Neural progenitor cell (in vitro differentiated cells): Measurements from ENCODE around the gene NDUFAF2. TPM values are rescaled to one million over a fixed set of nuclear protein-coding genes. Genes with fewer than 3 reads are reported as not detected.

Experiments
- DNase-seq: peaks from one replicate; pipeline ENCODE4 v3.0.0-alpha.2; 2016; ENCODE audit warnings: low spot score
- H2AFZ ChIP-seq: fragments of 200-600 bp; sonication (generic); replicated peaks from 2 replicates; pipeline ENCODE4 v1.6.1; 2016; ENCODE audit warnings: antibody characterized with exemption
- H3F3A ChIP-seq: fragments of 200-600 bp; sonication (generic); 2 replicates; pipeline ENCODE4 v1.6.1; 2016; ENCODE audit warnings: antibody characterized with exemption, low read depth
- H3K27ac ChIP-seq: fragments of 200-600 bp; sonication (generic); 2 replicates; pipeline ENCODE4 v1.5.1; 2016; ENCODE audit warnings: mild to moderate bottlenecking
- H3K27me3 ChIP-seq: fragments of 200-600 bp; sonication (generic); 2 replicates; pipeline ENCODE4 v1.6.1; 2016; ENCODE audit warnings: mild to moderate bottlenecking, moderate library complexity
- H3K36me3 ChIP-seq: fragments of 200-600 bp; sonication (generic); 2 replicates; pipeline ENCODE4 v1.5.1; 2016
- H3K4me1 ChIP-seq: fragments of 200-600 bp; sonication (generic); 2 replicates; pipeline ENCODE4 v1.6.1; 2016; ENCODE audit warnings: mixed run types
- H3K4me2 ChIP-seq: fragments of 200-600 bp; sonication (generic); 2 replicates; pipeline ENCODE4 v1.6.1; 2016
- H3K4me3 ChIP-seq: fragments of 200-600 bp; sonication (generic); 2 replicates; pipeline ENCODE4 v1.5.1; 2016
- H3K79me2 ChIP-seq: fragments of 200-600 bp; sonication (generic); 2 replicates; pipeline ENCODE4 v1.6.1; 2016; ENCODE audit warnings: low read depth
- H3K9ac ChIP-seq: fragments of 200-600 bp; sonication (generic); 2 replicates; pipeline ENCODE4 v1.6.1; 2016
- H3K9me3 ChIP-seq: fragments of 200-600 bp; sonication (generic); 2 replicates; pipeline ENCODE4 v1.5.1; 2016; ENCODE audit warnings: low read depth
- H4K20me1 ChIP-seq: fragments of 200-600 bp; sonication (generic); 2 replicates; pipeline ENCODE4 v1.6.1; 2016; ENCODE audit warnings: low read depth
- H3K27ac Mint-ChIP-seq: 3 replicates; pipeline ENCODE4 v1.8.0; 2021; ENCODE audit warnings: mixed read lengths
- H3K27me3 Mint-ChIP-seq: 2 replicates; pipeline ENCODE4 v1.8.0; 2022; ENCODE audit warnings: low read depth, mild to moderate bottlenecking, inconsistent platforms, moderate library complexity, mixed read lengths; ENCODE audit not compliant: insufficient read depth
- H3K36me3 Mint-ChIP-seq: 3 replicates; pipeline ENCODE4 v1.8.0; 2021; ENCODE audit warnings: mixed read lengths
- H3K4me1 Mint-ChIP-seq: 3 replicates; pipeline ENCODE4 v1.8.0; 2021; ENCODE audit warnings: mixed read lengths
- H3K4me3 Mint-ChIP-seq: 3 replicates; pipeline ENCODE4 v1.8.0; 2021; ENCODE audit warnings: mild to moderate bottlenecking, moderate library complexity, mixed read lengths
- H3K9me3 Mint-ChIP-seq: 3 replicates; pipeline ENCODE4 v1.8.0; 2020; ENCODE audit warnings: mixed read lengths
- CTCF ChIP-seq: fragments of 200-600 bp; sonication (generic); IDR thresholded peaks from 2 replicates; pipeline ENCODE4 v1.5.1; 2017; ENCODE audit warnings: antibody characterized with exemption, mild to moderate bottlenecking
- EZH2 ChIP-seq: fragments of 200-600 bp; sonication (generic); IDR thresholded peaks from 2 replicates; pipeline ENCODE4 v1.6.1; 2017; ENCODE audit warnings: antibody characterized with exemption, mild to moderate bottlenecking, moderate library complexity
- EZH2phosphoT487 ChIP-seq: fragments of 200-600 bp; sonication (generic); IDR thresholded peaks from 2 replicates; pipeline ENCODE4 v1.6.1; 2017; ENCODE audit warnings: antibody characterized with exemption
- total RNA-seq: library from RNA; depleted of rRNA; stranded (reverse); fragments of >200 nt; gene quantifications from 2 replicates; pipeline ENCODE4 v1.2.3, GENCODE V29; 2015; ENCODE audit warnings: low replicate concordance

NDUFAF2 gene
- total RNA-seq, 1 donor from 2014 or later, result 42.1 TPM

- Histone ChIP-seq H3K4me1 (peaks cover 18% of the 10 kb centered on the region), H4K20me1 (no peaks in the 10 kb centered on the region), H3K9ac (no peak overlapping the region), H3F3A (peaks cover 7% of the 10 kb centered on the region), H3K27ac (peak overlapping the region; percentile 73), H3K79me2 (no peaks in the 10 kb centered on the region), H3K9me3 (no peaks in the 10 kb centered on the region), H3K4me3 (no peak overlapping the region), H3K4me2 (peak overlapping the region; percentile 48), H2AFZ (no peak overlapping the region), H3K27me3 (no peaks in the 10 kb centered on the region), H3K36me3 (no peaks in the 10 kb centered on the region)
- Mint-ChIP-seq H3K27ac (no peak overlapping the region), H3K36me3 (no peaks in the 10 kb centered on the region), H3K4me3 (no peak overlapping the region), H3K4me1 (peaks cover 8% of the 10 kb centered on the region), H3K9me3 (no peaks in the 10 kb centered on the region), H3K27me3 (no peaks in the 10 kb centered on the region)
- peak; percentile 59 for DNase-seq
- no peak for TF ChIP-seq EZH2
- TF ChIP-seq EZH2phosphoT487, result no peak
- no peak for TF ChIP-seq CTCF
These were observed 196.8 kb downstream of the NDUFAF2 start for GRCh38 chr5:61141801-61142200.

GRCh38 chr5:61142391-61142790 lies 197.4 kb downstream of the NDUFAF2 start:
- Histone ChIP-seq H3K9ac (no peak overlapping the region), H3K4me3 (no peak overlapping the region), H4K20me1 (no peaks in the 10 kb centered on the region), H3K4me2 (no peak overlapping the region), H2AFZ (no peak overlapping the region), H3K27ac (peak overlapping the region; percentile 73), H3K36me3 (no peaks in the 10 kb centered on the region), H3K9me3 (no peaks in the 10 kb centered on the region), H3K27me3 (no peaks in the 10 kb centered on the region), H3K4me1 (peaks cover 18% of the 10 kb centered on the region), H3F3A (peaks cover 7% of the 10 kb centered on the region), H3K79me2 (no peaks in the 10 kb centered on the region)
- H3K36me3 Mint-ChIP-seq, result no peaks in the 10 kb centered on the region
- no peak for TF ChIP-seq CTCF
- TF ChIP-seq EZH2phosphoT487, result no peak
- no peak for TF ChIP-seq EZH2
- H3K27ac Mint-ChIP-seq, result no peak overlapping the region
- peaks cover 8% of the 10 kb centered on the region for H3K4me1 Mint-ChIP-seq
- no peaks in the 10 kb centered on the region for H3K27me3 Mint-ChIP-seq
- DNase-seq, result no peak
- no peaks in the 10 kb centered on the region for H3K9me3 Mint-ChIP-seq
- no peak overlapping the region for H3K4me3 Mint-ChIP-seq

GRCh38 chr5:61142811-61143210 lies 197.8 kb downstream of the NDUFAF2 start:
- H3K4me3 Mint-ChIP-seq, result no peak overlapping the region
- TF ChIP-seq CTCF, result no peak
- no peak for TF ChIP-seq EZH2phosphoT487
- TF ChIP-seq EZH2, result no peak
- no peak overlapping the region for H2AFZ ChIP-seq
- H3K27ac Mint-ChIP-seq, result no peak overlapping the region
- no peaks in the 10 kb centered on the region for H3K27me3 ChIP-seq
- H3K4me2 ChIP-seq, result no peak overlapping the region
- H3K9me3 ChIP-seq, result no peaks in the 10 kb centered on the region
- no peaks in the 10 kb centered on the region for H3K9me3 Mint-ChIP-seq
- peaks cover 8% of the 10 kb centered on the region for H3K4me1 Mint-ChIP-seq
- no peaks in the 10 kb centered on the region for H4K20me1 ChIP-seq
- no peaks in the 10 kb centered on the region for H3K36me3 Mint-ChIP-seq
- peaks cover 7% of the 10 kb centered on the region for H3F3A ChIP-seq
- no peaks in the 10 kb centered on the region for H3K27me3 Mint-ChIP-seq
- no peak overlapping the region for H3K27ac ChIP-seq
- no peaks in the 10 kb centered on the region for H3K36me3 ChIP-seq
- peaks cover 18% of the 10 kb centered on the region for H3K4me1 ChIP-seq
- no peaks in the 10 kb centered on the region for H3K79me2 ChIP-seq
- H3K9ac ChIP-seq, result no peak overlapping the region
- H3K4me3 ChIP-seq, result no peak overlapping the region
- no peak for DNase-seq

- no peak for DNase-seq
- Histone ChIP-seq H3K4me2 (no peak overlapping the region), H3K4me1 (no peaks in the 10 kb centered on the region), H3K79me2 (no peaks in the 10 kb centered on the region), H3K9ac (no peak overlapping the region), H3K9me3 (no peaks in the 10 kb centered on the region), H4K20me1 (no peaks in the 10 kb centered on the region), H2AFZ (no peak overlapping the region), H3K27me3 (no peaks in the 10 kb centered on the region), H3F3A (no peaks in the 10 kb centered on the region), H3K36me3 (no peaks in the 10 kb centered on the region), H3K27ac (no peak overlapping the region), H3K4me3 (no peak overlapping the region)
- no peaks in the 10 kb centered on the region for H3K9me3 Mint-ChIP-seq
- H3K27me3 Mint-ChIP-seq, result peaks cover 3% of the 10 kb centered on the region
- H3K27ac Mint-ChIP-seq, result no peak overlapping the region
- no peaks in the 10 kb centered on the region for H3K4me1 Mint-ChIP-seq
- H3K4me3 Mint-ChIP-seq, result no peak overlapping the region
- no peak for TF ChIP-seq CTCF
- TF ChIP-seq EZH2phosphoT487, result no peak
- TF ChIP-seq EZH2, result no peak
- peaks cover 3% of the 10 kb centered on the region for H3K36me3 Mint-ChIP-seq
These were observed 203.5 kb downstream of the NDUFAF2 start for GRCh38 chr5:61148515-61148914.
